HG02870 (cell line): Measurements from ENCODE around the gene LYRM2.

ENCODE experiments used
- ATAC-seq: cut with Tn5 transposase; IDR thresholded peaks from one replicate; pipeline ENCODE4 v1.9.1; 2021; ENCODE audit warnings: mild to moderate bottlenecking, moderate library complexity; ENCODE audit not compliant: unreplicated experiment

The LYRM2 gene

GRCh38 chr6:89562093-89562973, 76.2 kb downstream of the LYRM2 start:
- ATAC-seq = no peak

GRCh38 chr6:89559487-89559886, 79.1 kb downstream of the LYRM2 start:
- no peak for ATAC-seq

- no peak for ATAC-seq
Observed at GRCh38 chr6:89555806-89556205, 82.7 kb downstream of the LYRM2 start.

GRCh38 chr6:89555031-89555430, 83.5 kb downstream of the LYRM2 start:
- ATAC-seq = no peak

GRCh38 chr6:89554106-89554505, 84.4 kb downstream of the LYRM2 start:
- no peak for ATAC-seq

- ATAC-seq = no peak
Observed at GRCh38 chr6:89553431-89553830, 85.1 kb downstream of the LYRM2 start.

GRCh38 chr6:89547281-89547680, 91.3 kb downstream of the LYRM2 start:
- ATAC-seq = no peak

GRCh38 chr6:89542866-89543265, 95.7 kb downstream of the LYRM2 start:
- no peak for ATAC-seq

GRCh38 chr6:89542081-89542857, 96.3 kb downstream of the LYRM2 start:
- ATAC-seq = no peak

GRCh38 chr6:89539779-89540178, 98.8 kb downstream of the LYRM2 start:
- no peak for ATAC-seq

GRCh38 chr6:89536231-89536630, 102.3 kb downstream of the LYRM2 start:
- no peak for ATAC-seq

- ATAC-seq = no peak
Observed at GRCh38 chr6:89530982-89531381, 107.6 kb downstream of the LYRM2 start.

- ATAC-seq = no peak
Observed at GRCh38 chr6:89528866-89529265, 109.7 kb downstream of the LYRM2 start.

- no peak for ATAC-seq
Observed at GRCh38 chr6:89527634-89528033, 110.9 kb downstream of the LYRM2 start.

GRCh38 chr6:89526563-89526869, 112.0 kb downstream of the LYRM2 start:
- no peak for ATAC-seq

- ATAC-seq = no peak
Observed at GRCh38 chr6:89525786-89526562, 112.6 kb downstream of the LYRM2 start.

GRCh38 chr6:89522778-89523177, 115.8 kb downstream of the LYRM2 start:
- ATAC-seq = no peak

GRCh38 chr6:89520736-89521135, 117.8 kb downstream of the LYRM2 start:
- no peak for ATAC-seq

- ATAC-seq = no peak
Observed at GRCh38 chr6:89518352-89519055, 120.0 kb downstream of the LYRM2 start.
